HUDEP-2 (cell line): ENCODE measurements around the gene KIF5C.

Source experiments
- DNase-seq, 76 experiments: peaks; one replicate each; lab custom pipeline; 2025; ENCODE audit not compliant: unreplicated experiment in 76 of 76; lab: John Stamatoyannopoulos, UW

The KIF5C gene

GRCh38 chr2:148984449-148984848, 109.4 kb downstream of the KIF5C start:
- DNase-seq, result no peak

DNA sequence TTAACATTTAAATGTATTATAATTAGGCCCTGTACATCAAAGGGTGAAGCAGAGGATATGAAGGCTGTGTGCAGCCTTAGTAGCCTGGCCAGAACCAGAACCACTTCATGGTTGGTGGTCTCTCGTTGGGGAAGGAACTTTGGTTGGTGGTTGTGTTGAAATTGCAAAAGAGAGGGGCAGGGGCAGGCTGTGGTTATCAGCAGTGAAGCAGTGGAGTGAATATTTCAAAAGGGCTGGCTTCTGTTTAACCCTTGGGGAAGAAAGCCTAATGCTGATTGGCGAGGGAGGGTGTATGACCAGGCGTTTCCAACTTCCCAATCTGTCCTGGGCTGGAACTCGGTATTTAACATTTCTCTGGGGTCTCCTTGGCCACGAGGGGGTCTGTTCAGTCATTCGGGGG, 112.3 kb downstream of the KIF5C start:
- DNase-seq, result no peak

DNA sequence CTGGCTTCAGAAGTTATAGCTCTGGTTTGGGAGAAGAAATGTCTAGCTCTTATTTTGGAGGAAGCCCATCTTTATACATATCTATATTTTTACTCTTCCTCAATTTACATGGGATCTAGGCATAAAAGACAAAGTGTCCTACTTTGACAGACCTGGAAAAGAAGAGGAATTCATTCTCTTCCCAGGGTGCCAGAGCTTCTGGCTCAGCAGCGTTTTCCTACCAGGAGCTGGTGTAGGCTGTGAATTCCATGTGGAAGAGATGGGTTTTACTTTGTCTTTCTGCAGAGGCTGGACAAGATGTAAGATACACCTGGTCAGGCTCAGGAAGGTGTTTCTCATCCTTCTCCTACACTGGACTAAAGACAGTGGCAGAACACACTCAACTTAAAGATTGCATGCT, 113.3 kb downstream of the KIF5C start:
- DNase-seq, result no peak

GRCh38 chr2:148989882-148990493, 115.0 kb downstream of the KIF5C start:
- DNase-seq, result peak in 56 of 76 experiments; percentile 1 to 64 (median 20)

DNA sequence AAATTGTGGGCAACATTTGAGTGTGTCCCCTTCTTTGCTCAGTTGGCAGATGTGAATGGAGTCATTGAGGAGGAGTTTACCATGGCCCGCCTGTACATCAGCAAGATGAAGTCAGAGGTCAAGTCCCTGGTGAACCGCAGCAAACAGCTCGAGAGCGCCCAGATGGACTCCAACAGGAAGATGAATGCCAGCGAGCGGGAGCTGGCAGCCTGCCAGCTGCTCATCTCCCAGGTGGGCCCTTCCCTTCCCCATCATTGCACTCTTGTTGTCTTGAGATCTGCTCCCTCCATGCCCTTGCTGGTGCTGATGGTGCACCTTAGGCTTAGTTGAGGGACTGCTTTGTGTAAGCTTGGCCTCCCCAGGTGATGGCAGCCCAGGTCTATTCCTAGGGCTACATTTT, 115.9 kb downstream of the KIF5C start:
- no peak for DNase-seq

- no peak for DNase-seq
Observed at GRCh38 chr2:148992448-148992847, 117.4 kb downstream of the KIF5C start.

DNA sequence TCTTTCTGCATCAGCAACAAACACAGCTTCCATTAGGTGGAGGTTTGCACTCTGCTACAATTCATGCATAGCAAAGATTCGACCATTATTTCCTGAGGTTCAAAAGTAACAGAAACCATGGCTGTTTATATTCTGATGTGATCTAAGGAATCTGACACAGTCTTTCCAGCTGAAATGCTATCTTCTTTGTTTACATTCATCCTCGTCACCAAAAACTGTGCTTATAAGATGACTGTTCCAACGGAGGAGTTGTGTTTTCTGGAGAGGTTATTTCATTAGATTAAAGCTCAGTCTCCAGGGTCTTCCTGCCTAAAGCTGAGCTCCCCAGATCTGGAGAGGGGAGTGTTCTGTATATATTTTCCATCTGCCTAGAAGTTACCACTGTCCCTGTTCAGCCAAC, 118.3 kb downstream of the KIF5C start:
- no peak for DNase-seq

- DNase-seq, result no peak
Observed at GRCh38 chr2:148994341-148994740, 119.3 kb downstream of the KIF5C start.

DNA sequence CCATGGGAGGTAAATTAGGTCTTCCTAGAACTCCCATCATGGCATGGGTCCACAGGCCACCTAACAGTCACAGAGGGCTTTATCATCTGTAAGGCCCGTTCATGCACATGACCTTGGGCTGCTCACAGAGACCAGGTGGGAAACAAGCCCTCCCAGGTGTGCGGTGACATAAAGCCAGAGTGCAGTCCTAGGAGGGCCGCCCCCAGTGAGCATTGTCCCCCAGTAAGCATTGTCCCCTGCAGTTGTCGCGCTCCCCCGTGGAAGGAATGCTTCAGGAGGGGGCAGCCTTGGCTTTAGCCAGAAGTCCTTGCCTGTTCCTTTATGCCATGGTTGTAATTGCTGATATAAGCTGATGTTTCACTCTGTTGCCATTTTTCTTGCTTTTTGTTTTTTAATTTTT, 121.8 kb downstream of the KIF5C start:
- no peak for DNase-seq

DNA sequence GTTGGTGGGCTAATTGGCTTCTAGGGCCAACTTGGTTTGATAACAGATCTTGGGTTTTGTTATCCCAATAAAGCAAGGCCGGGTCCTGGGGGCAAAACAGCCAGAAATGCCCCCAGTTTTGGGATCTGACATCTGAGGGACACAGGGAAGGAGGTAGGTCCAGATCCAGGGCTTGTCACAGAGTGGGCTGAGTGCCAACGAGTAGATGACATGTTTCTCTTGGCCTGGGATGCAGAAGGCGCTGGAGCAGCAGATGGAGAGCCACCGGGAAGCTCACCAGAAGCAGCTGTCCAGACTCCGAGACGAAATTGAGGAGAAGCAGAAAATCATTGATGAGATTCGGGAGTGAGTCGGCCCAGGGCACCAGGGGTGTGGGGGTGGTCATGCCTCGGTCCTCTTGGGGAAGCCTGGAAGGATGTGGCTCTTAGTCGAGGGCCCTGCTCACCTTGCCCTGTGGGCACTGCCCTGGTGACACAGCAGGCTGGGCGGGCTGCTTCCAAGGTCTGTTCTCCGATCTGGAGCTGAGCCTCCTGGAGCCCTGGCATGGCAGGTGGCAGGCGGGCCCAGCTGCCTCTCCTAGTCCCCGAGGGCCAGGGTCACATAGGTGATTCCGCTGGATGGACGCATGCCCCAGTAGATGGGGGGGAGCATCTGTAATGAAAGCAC, 123.3 kb downstream of the KIF5C start:
- no peak for DNase-seq

DNA sequence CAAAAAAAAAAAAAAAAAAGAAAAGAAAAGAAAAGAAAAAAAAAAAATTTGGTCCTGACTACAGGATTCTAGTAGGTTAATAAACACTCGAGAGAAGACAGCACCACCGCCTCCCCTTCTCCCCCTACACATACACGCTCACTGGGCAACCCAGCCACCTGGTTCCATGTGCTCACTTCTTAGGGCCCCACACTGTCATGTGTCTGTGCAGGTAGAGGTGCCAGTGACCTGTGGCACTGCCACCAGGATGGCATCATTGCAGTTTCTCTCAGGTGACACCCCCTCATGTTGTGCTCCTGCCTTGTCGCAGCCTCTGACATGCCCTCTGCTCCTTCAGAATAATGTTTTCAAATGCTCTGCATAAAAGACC, 123.8 kb downstream of the KIF5C start:
- no peak for DNase-seq

DNA sequence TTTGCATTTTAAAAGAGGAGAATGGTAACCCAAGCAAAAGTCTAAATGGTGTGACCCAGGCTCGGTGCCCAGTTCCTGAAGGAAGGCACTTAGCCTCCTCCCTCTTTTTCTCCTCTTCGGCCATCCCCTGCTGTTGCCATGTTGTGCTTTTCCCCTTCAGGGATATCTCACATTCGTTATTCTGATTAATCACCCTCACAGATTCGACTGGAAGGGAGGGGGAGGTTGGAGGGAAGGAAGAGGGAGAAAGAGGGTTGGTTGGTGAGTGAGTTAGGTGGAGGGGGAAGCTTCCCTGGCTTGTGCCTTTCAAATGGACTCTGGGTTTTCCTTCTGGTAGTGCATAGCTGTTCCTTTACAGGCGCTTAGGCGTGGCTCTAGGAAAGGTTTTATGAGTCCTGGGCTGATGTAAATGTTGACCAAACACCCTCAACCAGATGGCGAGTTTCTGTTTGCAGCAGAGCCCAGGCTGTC, 124.5 kb downstream of the KIF5C start:
- no peak for DNase-seq

DNA sequence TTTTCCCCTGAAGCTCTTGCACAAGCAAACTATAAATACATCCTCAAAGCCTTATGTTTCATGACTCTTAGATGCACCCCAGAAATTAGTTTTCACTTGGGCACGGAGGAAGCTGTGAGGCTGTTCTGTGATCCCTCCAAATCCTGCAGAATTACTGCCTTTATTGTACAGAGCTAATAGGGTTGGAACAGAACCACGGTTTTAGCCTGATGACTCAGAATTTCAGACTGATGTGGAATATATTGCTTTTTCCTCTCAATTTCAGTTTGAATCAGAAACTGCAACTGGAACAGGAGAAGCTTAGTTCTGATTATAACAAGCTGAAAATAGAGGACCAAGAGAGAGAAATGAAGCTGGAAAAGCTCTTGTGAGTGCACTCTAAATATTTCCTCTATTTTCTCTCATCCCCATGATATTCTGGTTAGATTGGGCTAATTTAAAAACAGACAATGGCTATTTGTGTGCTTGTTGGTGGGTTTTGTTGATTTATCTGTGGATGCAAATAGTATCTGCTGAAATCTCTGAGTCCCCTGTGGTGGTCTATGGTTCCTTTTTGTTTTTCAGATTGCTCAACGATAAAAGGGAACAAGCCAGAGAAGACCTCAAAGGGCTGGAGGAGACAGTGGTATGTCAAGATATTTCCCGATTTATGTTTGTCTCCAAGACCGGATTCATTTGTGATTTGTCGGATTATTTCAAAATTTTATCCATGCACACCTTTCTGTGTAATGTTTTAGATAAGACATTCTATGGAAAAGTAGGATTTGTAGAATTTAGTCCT, 125.3 kb downstream of the KIF5C start:
- no peak for DNase-seq

GRCh38 chr2:149001496-149001895, 126.5 kb downstream of the KIF5C start:
- DNase-seq, result no peak

DNA sequence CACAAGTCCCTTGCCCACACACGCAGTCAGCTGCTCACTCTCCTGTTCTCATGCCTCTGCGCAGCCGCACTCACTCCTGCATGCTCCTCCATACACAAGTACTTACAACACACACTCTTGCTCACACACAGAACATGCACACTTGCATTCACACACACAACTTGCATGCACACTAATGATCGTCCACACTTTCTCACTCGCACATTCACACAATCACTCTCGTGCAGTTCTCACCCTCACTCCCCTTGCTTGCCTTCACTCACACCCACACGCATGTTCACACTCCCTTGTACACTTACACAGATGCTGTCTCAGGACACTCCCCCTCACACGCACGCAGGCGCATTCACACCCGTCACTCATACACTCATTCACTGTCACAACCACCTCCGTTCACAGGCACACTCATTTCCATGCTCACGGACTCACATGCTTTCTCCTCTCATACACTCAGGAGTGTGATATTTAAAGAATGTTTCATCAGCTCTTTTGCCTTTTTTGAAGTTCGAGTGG, 127.4 kb downstream of the KIF5C start:
- DNase-seq, result no peak

DNA sequence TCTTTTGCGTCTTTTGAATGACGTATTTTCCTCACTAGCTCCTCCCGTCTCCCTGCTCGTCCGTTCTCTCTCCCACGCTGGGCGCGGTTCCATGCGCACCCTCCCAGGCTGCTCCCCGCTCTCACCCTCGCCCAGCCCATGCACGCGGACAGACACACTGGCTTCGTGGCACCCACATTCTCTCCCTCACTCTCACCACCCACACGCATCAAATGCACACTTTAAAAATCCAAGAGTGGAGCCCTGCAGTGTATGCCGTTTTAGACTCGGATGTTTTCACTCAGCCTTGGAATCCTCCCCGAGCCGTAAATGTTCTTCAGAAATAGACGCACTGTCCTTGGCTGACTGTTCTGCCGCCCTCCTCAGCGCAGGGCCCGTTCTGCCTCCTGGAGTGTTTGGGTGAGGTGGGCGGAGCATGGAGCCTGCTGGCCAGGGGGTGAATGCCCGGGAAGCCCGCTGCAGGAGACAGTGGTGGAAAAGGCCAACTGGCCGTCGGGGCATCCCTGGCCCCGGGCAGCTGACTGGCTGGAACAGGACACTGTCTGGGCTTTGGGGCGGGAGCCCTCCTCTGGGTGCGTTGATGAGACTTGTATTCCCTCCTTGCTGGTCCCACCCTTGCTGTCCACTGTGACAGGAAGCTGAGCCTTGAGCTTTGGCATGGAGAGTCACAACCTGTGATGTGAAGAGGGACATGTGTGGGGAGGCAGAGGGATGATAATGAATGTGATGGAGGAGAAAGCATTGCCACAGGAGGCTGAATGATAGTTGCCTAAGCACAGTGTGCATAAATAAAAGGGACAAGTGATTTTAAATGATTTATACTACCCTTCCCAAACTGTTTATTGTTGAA, 128.1 kb downstream of the KIF5C start:
- DNase-seq, result no peak

DNA sequence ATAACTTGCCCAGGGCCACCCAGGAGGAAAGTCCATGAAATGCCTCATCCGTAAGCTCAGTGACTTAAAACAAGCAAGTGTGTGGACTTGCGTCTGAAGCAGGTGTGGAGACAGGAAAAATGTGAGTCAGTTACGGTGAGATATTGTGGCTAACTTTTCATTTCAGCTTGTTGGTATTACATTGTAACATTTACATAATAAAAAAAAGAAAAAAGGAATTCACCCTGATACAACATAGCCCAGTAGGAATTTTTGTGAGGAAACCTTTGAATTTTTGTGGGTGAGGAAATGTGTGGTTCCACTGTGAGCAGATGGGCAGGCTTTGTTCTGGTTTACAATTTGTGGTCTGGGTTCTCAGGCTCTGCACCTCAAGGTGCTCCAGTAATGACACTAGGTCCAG, 129.8 kb downstream of the KIF5C start:
- DNase-seq, result no peak

DNA sequence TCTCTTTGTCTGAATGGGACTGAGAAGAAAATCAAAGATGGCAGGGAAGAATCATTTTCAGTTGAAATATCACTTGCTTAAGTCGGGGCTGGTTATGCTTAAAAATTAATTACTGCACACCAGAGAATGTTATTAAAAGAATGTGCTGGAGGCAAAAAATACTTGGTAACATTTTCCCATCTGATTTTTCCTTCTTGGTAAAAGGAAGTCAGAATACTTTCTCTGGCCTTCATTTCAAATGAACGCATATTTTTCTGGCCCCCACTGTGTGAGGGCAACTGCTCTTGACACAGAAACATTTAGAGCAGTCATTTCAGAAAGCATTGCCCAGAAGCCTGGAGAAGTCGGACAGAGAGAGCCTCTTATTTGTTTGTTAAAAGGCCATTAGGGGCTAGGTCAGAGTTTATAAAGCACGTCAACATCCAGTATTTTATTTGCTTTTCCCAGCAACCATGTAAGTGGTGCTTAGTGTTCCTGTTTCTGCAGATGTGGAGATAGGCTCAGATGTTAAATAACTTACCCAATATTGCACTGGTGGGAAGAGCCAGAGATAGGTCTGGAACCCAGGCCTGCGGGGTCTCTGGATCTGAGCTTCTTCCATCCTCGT, 130.5 kb downstream of the KIF5C start:
- DNase-seq, result no peak

- no peak for DNase-seq
Observed at GRCh38 chr2:149006883-149007543, 132.0 kb downstream of the KIF5C start.

DNA sequence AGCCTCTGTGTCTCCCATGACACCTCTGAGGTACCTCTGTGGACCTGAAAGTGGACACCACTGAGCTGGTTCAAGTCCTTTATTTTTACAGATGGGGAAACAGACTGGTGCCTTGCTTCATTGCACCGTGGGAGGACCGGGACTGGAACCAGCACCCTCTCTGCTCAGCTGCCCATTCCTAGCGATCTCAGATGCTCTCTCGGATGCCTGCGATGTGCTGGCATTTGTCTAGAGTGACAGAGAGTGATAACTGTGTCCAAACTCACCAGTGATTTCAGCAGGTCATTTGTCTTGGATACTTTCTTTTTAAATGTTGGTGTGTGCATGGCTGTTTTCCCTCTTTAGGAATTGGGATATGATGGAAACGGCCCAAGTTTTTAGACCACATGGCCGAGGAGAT, 133.4 kb downstream of the KIF5C start:
- DNase-seq, result no peak
